Psoas muscle (tissue), 8 donors: ENCODE data around the gene SEPTIN8. TPM values are rescaled to one million over a fixed set of nuclear protein-coding genes. Genes with fewer than 3 reads are reported as not detected.

Experiments used
- ATAC-seq, 4 donors: fragments of 200-7000 bp; cut with Tn5 transposase; one replicate each; pipeline ENCODE4 v1.9.1; 2020; ENCODE audit warnings: moderate library complexity in 3 of 4, mild to moderate bottlenecking in 2 of 4
- DNase-seq, 2 donors: peaks; one replicate each; pipeline ENCODE4 v3.0.0-alpha.2; 2020
- H3K27ac ChIP-seq: fragments of 200-600 bp; one replicate; pipeline ENCODE4 v1.8.0; 2022
- H3K27me3 ChIP-seq, 3 donors: fragments of 200-600 bp in 1 of 3; one replicate each; pipeline versions ENCODE4 v1.6.1 to v1.8.0; 2013 to 2022; ENCODE audit warnings: low read length in 2 of 3, mild to moderate bottlenecking in 2 of 3, moderate library complexity in 1 of 3; ENCODE audit not compliant: insufficient read depth in 3 of 3
- H3K36me3 ChIP-seq, 2 donors: fragments of 200-600 bp in 1 of 2; one replicate each; pipeline versions ENCODE4 v1.6.1 to v1.8.0; 2013 to 2022; ENCODE audit warnings: low read depth in 1 of 2, mild to moderate bottlenecking in 1 of 2, moderate library complexity in 1 of 2; ENCODE audit not compliant: insufficient read depth in 1 of 2
- H3K4me1 ChIP-seq: fragments of 200-600 bp; one replicate; pipeline ENCODE4 v1.8.0; 2022
- H3K4me3 ChIP-seq: fragments of 200-600 bp; one replicate; pipeline ENCODE4 v1.8.0; 2022; ENCODE audit warnings: mild to moderate bottlenecking
- H3K9me3 ChIP-seq: fragments of 200-600 bp; one replicate; pipeline ENCODE4 v1.8.0; 2022
- CTCF ChIP-seq: fragments of 200-600 bp; IDR thresholded peaks from one replicate; pipeline ENCODE4 v1.8.0; 2022; ENCODE audit warnings: antibody characterized with exemption
- WGBS, 3 donors: extraction: QIAGEN DNeasy Blood & Tissue Kit; methylation state at CpG; one replicate each; pipeline versions ENCODE4 v1.1.6 to v1.1.7; 2013; 5-methylcytosine and 5-hydroxymethylcytosine counted together
- intact Hi-C, 2 donors: fragments of 100-400 bp; cut with DNase I; formaldehyde crosslinking; loops; one replicate each; pipeline versions ENCODE4 v1.11.0 to v1.14.2; 2022
- polyA plus RNA-seq, 3 donors: library from polyadenylated mRNA; stranded (reverse); fragments of 200-250 nt; gene quantifications; one replicate each; pipeline ENCODE4 v1.2.3, GENCODE V29; 2013
- total RNA-seq, 4 donors: library from RNA; stranded (reverse); fragmentation: NEBNext Ultra II Directional in 2 of 4; extraction: Animal tissue kit (Norgen Biotek cat#: 25700) in 2 of 4; gene quantifications; one replicate each; pipeline versions ENCODE4 v1.2.1 to v1.2.4, GENCODE V29; 2021 to 2023
- donor health status: healthy with polysubstance abuse.
- donor health status: DM: no; HTN: no; CAD: no; lungs with moderate emphysema.
- donor health status: Bipolar disorder and iron deficiency.
- donor health status: healthy.
- donor health status: DM: yes; HTN: yes; CAD: no.
- donor health status: DM: no; HTN: no; CAD: no.
- donor health status: DM: no; HTN: no; CAD: no.
- donor health status: DM: yes; HTN: yes; CAD: no.

Gene SEPTIN8
- total and polyA plus RNA-seq, 7 donors: 3.8 to 13.1 (median 9.2) TPM

- no peak for TF ChIP-seq CTCF
- intact Hi-C loops: loop anchor here in 1 of 2 donors (5.0 kb wide), 1 partner anchor 63 kb away; no protein-coding TSS in a partner anchor
- WGBS, 3 donors: 89 to 95% (median 94%) methylated on average over 4 of the region's 4 CpGs
Observed at GRCh38 chr5:132754111-132754510, 22.9 kb downstream of the SEPTIN8 start.

GRCh38 chr5:132753135-132753987, 23.7 kb downstream of the SEPTIN8 start:
- no peak overlapping the region for H3K4me3 ChIP-seq

More at GRCh38 chr5:132754111-132754510, 22.9 kb downstream of the SEPTIN8 start:
- Histone ChIP-seq H3K4me3 (no peak overlapping the region), H3K4me1 (no peaks in the 10 kb centered on the region), H3K9me3 (no peaks in the 10 kb centered on the region), H3K36me3 (peaks cover 0 to 18% of the 10 kb centered on the region in 2 donors), H3K27me3 (no peaks in the 10 kb centered on the region), H3K27ac (no peak overlapping the region)
- ATAC-seq (no peak), DNase-seq (no peak)

GRCh38 chr5:132752581-132753125, 24.4 kb downstream of the SEPTIN8 start:
- peaks cover 0 to 3% of the 10 kb centered on the region in 2 donors for H3K36me3 ChIP-seq
- intact Hi-C loops: loop anchor here in 1 of 2 donors (5.0 kb wide), 1 partner anchor 65 kb away; no protein-coding TSS in a partner anchor

More at GRCh38 chr5:132753135-132753987, 23.7 kb downstream of the SEPTIN8 start:
- 38 to 53% (median 40%) methylated on average over 2 of the region's 2 CpGs for WGBS, 3 donors
- no peaks in the 10 kb centered on the region for H3K4me1 ChIP-seq
- no peak for DNase-seq
- peaks cover 0 to 5% (median under 1%) of the 10 kb centered on the region in 3 donors for H3K27me3 ChIP-seq
- ATAC-seq: peak; percentile 42 to 59 (median 52)
- H3K36me3 ChIP-seq: peaks cover 0 to 10% of the 10 kb centered on the region in 2 donors
- intact Hi-C loops: loop anchor here in 1 of 2 donors (5.0 kb wide), 1 partner anchor 64 kb away; no protein-coding TSS in a partner anchor
- TF ChIP-seq CTCF: no peak
- H3K27ac ChIP-seq: no peak overlapping the region
- H3K9me3 ChIP-seq: no peaks in the 10 kb centered on the region

DNA sequence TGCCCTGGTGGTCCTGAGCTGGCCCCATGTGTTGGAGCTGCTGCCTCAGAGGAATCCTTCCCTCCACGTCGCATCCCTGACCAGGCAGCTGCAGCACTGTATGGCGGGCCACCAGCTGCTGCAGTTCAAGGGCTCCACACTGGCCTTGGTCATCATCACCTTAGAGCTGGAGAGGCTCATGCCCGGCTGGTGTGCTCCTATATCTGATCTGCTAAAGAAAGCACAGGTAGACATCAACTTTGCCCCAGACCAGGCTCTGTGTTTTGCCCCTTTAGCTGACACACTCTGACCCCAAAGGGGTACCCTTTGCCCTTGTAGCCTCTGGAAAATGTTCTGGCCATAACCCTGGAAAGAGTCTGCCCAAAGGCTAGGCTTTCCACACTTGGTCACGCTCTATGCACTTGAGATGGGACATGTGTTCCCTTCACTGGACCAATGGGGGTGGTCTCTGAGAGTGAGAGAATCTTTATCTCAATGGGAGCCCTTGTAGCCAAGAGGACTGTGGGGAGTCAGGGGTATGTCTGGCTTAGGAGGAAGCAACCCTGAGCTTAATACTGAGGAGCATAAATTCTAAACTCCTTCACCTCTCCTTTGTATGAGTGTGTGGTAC, 25.0 kb downstream of the SEPTIN8 start:
- H3K4me1 ChIP-seq: peaks cover 4% of the 10 kb centered on the region
- H3K4me3 ChIP-seq: no peak overlapping the region
- no peak for DNase-seq
- ATAC-seq: no peak
- H3K36me3 ChIP-seq: no peaks in the 10 kb centered on the region
- intact Hi-C loops: loop anchor here in 1 of 2 donors (5.0 kb wide), 1 partner anchor 65 kb away; no protein-coding TSS in a partner anchor
- H3K27ac ChIP-seq: no peak overlapping the region
- WGBS, 3 donors: 84 to 89% (median 84%) methylated on average over 5 of the region's 5 CpGs
- H3K9me3 ChIP-seq: no peaks in the 10 kb centered on the region
- no peak for TF ChIP-seq CTCF
- peaks cover 0 to 18% (median 11%) of the 10 kb centered on the region in 3 donors for H3K27me3 ChIP-seq

More at GRCh38 chr5:132752581-132753125, 24.4 kb downstream of the SEPTIN8 start:
- Histone ChIP-seq H3K27ac (no peak overlapping the region), H3K4me1 (peaks cover under 1% of the 10 kb centered on the region), H3K4me3 (no peak overlapping the region), H3K9me3 (no peaks in the 10 kb centered on the region), H3K27me3 (peaks cover 0 to 12% (median 6%) of the 10 kb centered on the region in 3 donors)
- DNase-seq (no peak), ATAC-seq (no peak)
- WGBS, 3 donors: 81 to 88% (median 82%) methylated on average over 1 of the region's 1 CpG
- TF ChIP-seq CTCF: no peak
